Measurements from ENCODE around the gene ZNF768.

ZNF768 gene

GRCh38 chr16:30526137-30526822 lies at the start of gene ZNF768:
Gene ZNF768, minus strand, starts transcription at chr16:30526566. Its CDS starts 153 bp downstream, at chr16:30526413.
- Histone ChIP-seq H3K27ac (ENCODE audit: low read length) (peak within 1 kb of the TSS; percentile 89), H3K4me1 (ENCODE audit: insufficient read depth, low read length) (peaks cover 29% of the 10 kb centered on the region), H3K79me2 (ENCODE audit: insufficient read depth, low read length) (no peaks in the 10 kb centered on the region), H3K4me2 (ENCODE audit: insufficient read depth, low read length) (peak within 1 kb of the TSS; percentile 84), H3K9ac (ENCODE audit: low read depth, low read length) (peak within 1 kb of the TSS; percentile 84), H3K9me3 (ENCODE audit: insufficient read depth, low read length, severe bottlenecking) (no peaks in the 10 kb centered on the region), H3K27me3 (ENCODE audit: insufficient read depth, low read length, poor library complexity) (no peaks in the 10 kb centered on the region), H4K20me1 (ENCODE audit: insufficient read depth, low read length) (no peaks in the 10 kb centered on the region), H3K36me3 (ENCODE audit: insufficient read depth, low read length) (peaks cover 7% of the 10 kb centered on the region; the same call in 1 of the 2 replicates), H3K4me3 (ENCODE audit: low read depth in 1 of 2, low read length in 2 of 2) (peak within 1 kb of the TSS; percentile 80 to 82; a peak in 3 of 4 replicates), H2AFZ (ENCODE audit: low read depth, low read length) (peak within 1 kb of the TSS; percentile 78)
- DNase-seq (peak; percentile 26), ATAC-seq (ENCODE audit: insufficient read depth, low read depth) (no peak)
- TF ChIP-seq CTCF (IDR thresholded peaks at IDR 0.05; ENCODE audit: borderline replicate concordance, extremely low read depth, low read length, poor library complexity, severe bottlenecking) (no peak), EZH2 (IDR thresholded peaks at IDR 0.05; ENCODE audit: borderline replicate concordance, low read depth, low read length, severe bottlenecking) (no peak)

- H3K4me1 ChIP-seq (ENCODE audit: insufficient read depth, low read length), result peaks cover 47% of the 10 kb centered on the region
- peaks cover 83% of the 10 kb centered on the region for H3K79me2 ChIP-seq (ENCODE audit: insufficient read depth, low read length)
- H3K9me3 ChIP-seq (ENCODE audit: insufficient read depth, low read length, severe bottlenecking), result no peaks in the 10 kb centered on the region
- peak overlapping the region; percentile 40 for H3K4me2 ChIP-seq (ENCODE audit: insufficient read depth, low read length)
- no peak overlapping the region for H2AFZ ChIP-seq (ENCODE audit: low read depth, low read length)
- H4K20me1 ChIP-seq (ENCODE audit: insufficient read depth, low read length), result no peaks in the 10 kb centered on the region
- ATAC-seq (ENCODE audit: insufficient read depth, low read depth) (no peak), DNase-seq (no peak)
- H3K27ac ChIP-seq (ENCODE audit: low read length), result no peak overlapping the region
- no peaks in the 10 kb centered on the region for H3K27me3 ChIP-seq (ENCODE audit: insufficient read depth, low read length, poor library complexity)
- no peak overlapping the region for H3K9ac ChIP-seq (ENCODE audit: low read depth, low read length)
- TF ChIP-seq CTCF (IDR thresholded peaks at IDR 0.05; ENCODE audit: borderline replicate concordance, extremely low read depth, low read length, poor library complexity, severe bottlenecking) (no peak), EZH2 (IDR thresholded peaks at IDR 0.05; ENCODE audit: borderline replicate concordance, low read depth, low read length, severe bottlenecking) (no peak)
- H3K36me3 ChIP-seq (ENCODE audit: insufficient read depth, low read length), result peaks cover 35% of the 10 kb centered on the region
- H3K4me3 ChIP-seq (ENCODE audit: low read depth in 1 of 2, low read length in 2 of 2), result no peak overlapping the region
Measured at GRCh38 chr16:30574678-30575077, 48.3 kb upstream of the ZNF768 start.

GRCh38 chr16:30571445-30572322 lies 45.3 kb upstream of the ZNF768 start, which contains the start of gene ZNF688:
Gene ZNF688, minus strand, starts transcription at chr16:30571714. Its CDS starts 85 bp downstream, at chr16:30571629.
- DNase-seq, result peak; percentile 99
- H2AFZ ChIP-seq (ENCODE audit: low read depth, low read length), result peak within 1 kb of the TSS; percentile 83
- H3K9ac ChIP-seq (ENCODE audit: low read depth, low read length), result peak within 1 kb of the TSS; percentile 94

More at GRCh38 chr16:30571445-30572322, 45.3 kb upstream of the ZNF768 start, which contains the start of gene ZNF688:
- ATAC-seq (ENCODE audit: insufficient read depth, low read depth), result peak; percentile 90
- Histone ChIP-seq H3K27ac (ENCODE audit: low read length) (peak within 1 kb of the TSS; percentile 96), H3K27me3 (ENCODE audit: insufficient read depth, low read length, poor library complexity) (no peaks in the 10 kb centered on the region), H3K9me3 (ENCODE audit: insufficient read depth, low read length, severe bottlenecking) (no peaks in the 10 kb centered on the region), H3K4me2 (ENCODE audit: insufficient read depth, low read length) (peak within 1 kb of the TSS; percentile 78), H3K4me3 (ENCODE audit: low read depth in 1 of 2, low read length in 2 of 2) (peak within 1 kb of the TSS; percentile 71 to 92), H3K79me2 (ENCODE audit: insufficient read depth, low read length) (peaks cover 59% of the 10 kb centered on the region), H3K4me1 (ENCODE audit: insufficient read depth, low read length) (peaks cover 68% of the 10 kb centered on the region), H4K20me1 (ENCODE audit: insufficient read depth, low read length) (no peaks in the 10 kb centered on the region), H3K36me3 (ENCODE audit: insufficient read depth, low read length) (peaks cover 16% of the 10 kb centered on the region)
- TF ChIP-seq EZH2 (IDR thresholded peaks at IDR 0.05; ENCODE audit: borderline replicate concordance, low read depth, low read length, severe bottlenecking), result no peak
